DND-41 (cell line): Measurements from ENCODE around the gene DBNDD1.

ENCODE experiments used
- EZH2 ChIP-seq: IDR thresholded peaks from 3 replicates; pipeline ENCODE4 v1.6.1; 2012; ENCODE audit warnings: borderline replicate concordance, low read depth, mild to moderate bottlenecking, moderate library complexity, low read length, inconsistent platforms; ENCODE audit not compliant: severe bottlenecking
- TF ChIP-seq, protein P1 (sequence below): IDR thresholded peaks from 2 replicates; pipeline ENCODE4 v1.5.1; 2012; ENCODE audit warnings: borderline replicate concordance, low read length, moderate library complexity, mild to moderate bottlenecking; ENCODE audit not compliant: poor library complexity, severe bottlenecking; ENCODE audit errors: extremely low read depth

DNA sequence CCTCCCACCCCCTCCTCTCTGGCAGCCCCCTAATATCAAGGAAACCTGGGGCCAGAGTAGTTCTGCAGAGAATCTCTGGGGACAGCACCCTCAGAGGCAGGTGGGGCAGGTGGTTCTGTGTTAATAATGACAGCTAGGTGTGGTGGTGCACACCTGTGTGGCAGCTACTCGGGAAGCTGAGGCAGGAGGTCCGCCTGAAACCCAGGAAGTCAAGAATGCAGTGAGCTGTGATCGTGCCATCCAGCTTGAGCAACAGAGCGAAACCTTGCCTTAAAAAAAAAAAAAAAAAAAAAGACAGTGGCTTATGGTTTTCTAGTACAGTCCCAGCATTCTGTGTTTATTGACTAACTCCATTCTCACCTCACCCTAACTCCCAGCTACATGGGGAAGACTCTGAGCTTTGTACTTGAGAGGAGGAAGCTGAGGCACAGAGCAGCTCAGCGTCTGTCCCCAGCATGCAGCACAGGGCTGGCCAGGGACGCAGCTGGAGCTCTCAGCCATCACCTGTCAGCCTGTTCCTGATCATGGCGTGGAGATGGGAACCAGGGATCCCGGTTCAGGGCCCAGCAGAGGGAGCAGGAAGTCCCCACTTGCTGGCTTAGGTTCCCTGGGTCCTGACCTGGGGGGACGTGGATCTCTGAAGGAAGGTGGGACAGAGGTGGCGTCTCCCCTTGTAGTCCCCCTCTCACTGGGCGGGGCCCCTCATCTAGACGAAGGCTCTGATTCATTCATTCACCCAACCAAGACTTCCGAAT, 6.1 kb downstream of the DBNDD1 start:
- TF ChIP-seq, protein P1, sequence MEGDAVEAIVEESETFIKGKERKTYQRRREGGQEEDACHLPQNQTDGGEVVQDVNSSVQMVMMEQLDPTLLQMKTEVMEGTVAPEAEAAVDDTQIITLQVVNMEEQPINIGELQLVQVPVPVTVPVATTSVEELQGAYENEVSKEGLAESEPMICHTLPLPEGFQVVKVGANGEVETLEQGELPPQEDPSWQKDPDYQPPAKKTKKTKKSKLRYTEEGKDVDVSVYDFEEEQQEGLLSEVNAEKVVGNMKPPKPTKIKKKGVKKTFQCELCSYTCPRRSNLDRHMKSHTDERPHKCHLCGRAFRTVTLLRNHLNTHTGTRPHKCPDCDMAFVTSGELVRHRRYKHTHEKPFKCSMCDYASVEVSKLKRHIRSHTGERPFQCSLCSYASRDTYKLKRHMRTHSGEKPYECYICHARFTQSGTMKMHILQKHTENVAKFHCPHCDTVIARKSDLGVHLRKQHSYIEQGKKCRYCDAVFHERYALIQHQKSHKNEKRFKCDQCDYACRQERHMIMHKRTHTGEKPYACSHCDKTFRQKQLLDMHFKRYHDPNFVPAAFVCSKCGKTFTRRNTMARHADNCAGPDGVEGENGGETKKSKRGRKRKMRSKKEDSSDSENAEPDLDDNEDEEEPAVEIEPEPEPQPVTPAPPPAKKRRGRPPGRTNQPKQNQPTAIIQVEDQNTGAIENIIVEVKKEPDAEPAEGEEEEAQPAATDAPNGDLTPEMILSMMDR = no peak
- TF ChIP-seq EZH2 = no peak
